ENCODE data around the gene LRRC71.
"Not testable (repeated sequence)": the region's sequence is repeated elsewhere in the genome, so short reads cannot be mapped to it uniquely, and the experiment has no call there.

The LRRC71 gene

GRCh38 chr1:156925154-156926010, 5.0 kb downstream of the LRRC71 start:
- Histone ChIP-seq H3K27ac (no peak overlapping the region), H3K9me3 (peaks cover 4% of the 10 kb centered on the region), H3K4me2 (no peak overlapping the region), H4K20me1 (peaks cover 33% of the 10 kb centered on the region; the same call in 1 of the 2 replicates), H3K4me1 (0 out of 2 replicates have a peak, but pooled peaks cover 7% of the 10 kb centered on the region), H3K36me3 (no peaks in the 10 kb centered on the region), H3K9ac (no peak overlapping the region), H3K27me3 (peaks cover 100% of the 10 kb centered on the region), H3K4me3 (no peak overlapping the region)
- TF ChIP-seq Cebpa-rat (IDR thresholded peaks at IDR 0.05): no peak

- H3K4me2 ChIP-seq: no peak overlapping the region
- TF ChIP-seq Cebpa-rat (IDR thresholded peaks at IDR 0.05): no peak
- H3K27me3 ChIP-seq: peaks cover 99% of the 10 kb centered on the region
- no peak overlapping the region for H3K27ac ChIP-seq
- no peak overlapping the region for H3K9ac ChIP-seq
- peaks cover 33% of the 10 kb centered on the region; the same call in 1 of the 2 replicates for H4K20me1 ChIP-seq
- H3K36me3 ChIP-seq: no peaks in the 10 kb centered on the region
- no peaks in the 10 kb centered on the region for H3K9me3 ChIP-seq
- no peak overlapping the region for H3K4me3 ChIP-seq
- H3K4me1 ChIP-seq: peaks cover 10% of the 10 kb centered on the region; the same call in 1 of the 2 replicates
Measured at GRCh38 chr1:156926175-156926574, 5.7 kb downstream of the LRRC71 start.

- Histone ChIP-seq H3K4me1 (peaks cover 15% of the 10 kb centered on the region; the same call in 1 of the 2 replicates), H3K27me3 (peaks cover 94% of the 10 kb centered on the region), H4K20me1 (peaks cover 33% of the 10 kb centered on the region; the same call in 1 of the 2 replicates)
- not testable (repeated sequence) for H3K9me3 ChIP-seq, H3K4me3 ChIP-seq, H3K36me3 ChIP-seq, H3K27ac ChIP-seq, H3K4me2 ChIP-seq, H3K9ac ChIP-seq
Measured at GRCh38 chr1:156926695-156927094, 6.3 kb downstream of the LRRC71 start.

GRCh38 chr1:156927215-156928042, 7.0 kb downstream of the LRRC71 start:
- H3K27me3 ChIP-seq: peaks cover 87% of the 10 kb centered on the region

GRCh38 chr1:156928043-156928602, 7.7 kb downstream of the LRRC71 start:
- no peak overlapping the region for H3K4me3 ChIP-seq
- H3K27me3 ChIP-seq: peaks cover 80% of the 10 kb centered on the region
- TF ChIP-seq Cebpa-rat (IDR thresholded peaks at IDR 0.05): no peak
- peaks cover 27% of the 10 kb centered on the region; the same call in 1 of the 2 replicates for H4K20me1 ChIP-seq
- H3K9ac ChIP-seq: no peak overlapping the region
- peaks cover 16% of the 10 kb centered on the region; the same call in 1 of the 2 replicates for H3K4me1 ChIP-seq
- H3K36me3 ChIP-seq: peaks cover 1% of the 10 kb centered on the region; the same call in 1 of the 2 replicates
- no peaks in the 10 kb centered on the region for H3K9me3 ChIP-seq
- no peak overlapping the region for H3K27ac ChIP-seq
- peak overlapping the region; percentile 58; the same call in 1 of the 2 replicates for H3K4me2 ChIP-seq

More at GRCh38 chr1:156927215-156928042, 7.0 kb downstream of the LRRC71 start:
- peak overlapping the region; percentile 57 for H3K4me3 ChIP-seq
- H3K36me3 ChIP-seq: no peaks in the 10 kb centered on the region
- H3K4me1 ChIP-seq: peaks cover 16% of the 10 kb centered on the region; the same call in 1 of the 2 replicates
- H3K4me2 ChIP-seq: peak overlapping the region; percentile 58
- no peak overlapping the region for H3K9ac ChIP-seq
- no peaks in the 10 kb centered on the region for H3K9me3 ChIP-seq
- H4K20me1 ChIP-seq: peaks cover 33% of the 10 kb centered on the region; the same call in 1 of the 2 replicates
- TF ChIP-seq Cebpa-rat (IDR thresholded peaks at IDR 0.05): no peak
- H3K27ac ChIP-seq: no peak overlapping the region

- Histone ChIP-seq H3K4me3 (no peak overlapping the region), H3K4me1 (peaks cover 16% of the 10 kb centered on the region; the same call in 1 of the 2 replicates), H3K36me3 (peaks cover 9% of the 10 kb centered on the region; the same call in 1 of the 2 replicates), H3K4me2 (no peak overlapping the region), H3K27ac (no peak overlapping the region), H3K27me3 (peaks cover 64% of the 10 kb centered on the region), H3K9ac (no peak overlapping the region), H3K9me3 (no peaks in the 10 kb centered on the region), H4K20me1 (peaks cover 23% of the 10 kb centered on the region; the same call in 1 of the 2 replicates)
- TF ChIP-seq Cebpa-rat (IDR thresholded peaks at IDR 0.05): no peak
Measured at GRCh38 chr1:156929596-156930238, 9.3 kb downstream of the LRRC71 start.

- peaks cover 56% of the 10 kb centered on the region for H3K27me3 ChIP-seq
- H4K20me1 ChIP-seq: peaks cover 15% of the 10 kb centered on the region; the same call in 1 of the 2 replicates
Measured at GRCh38 chr1:156930483-156930882, 10.1 kb downstream of the LRRC71 start.

GRCh38 chr1:156931211-156931952, 10.9 kb downstream of the LRRC71 start:
- peaks cover 47% of the 10 kb centered on the region for H3K27me3 ChIP-seq
- H3K9ac ChIP-seq: no peak overlapping the region
- H3K9me3 ChIP-seq: no peaks in the 10 kb centered on the region
- no peak for TF ChIP-seq Cebpa-rat (IDR thresholded peaks at IDR 0.05)
- no peak overlapping the region for H3K4me2 ChIP-seq
- H3K4me1 ChIP-seq: peaks cover 10% of the 10 kb centered on the region; the same call in 1 of the 2 replicates
- no peak overlapping the region for H3K27ac ChIP-seq
- no peak overlapping the region for H3K4me3 ChIP-seq
- H3K36me3 ChIP-seq: peaks cover 24% of the 10 kb centered on the region
- H4K20me1 ChIP-seq: peaks cover 9% of the 10 kb centered on the region; the same call in 1 of the 2 replicates

More at GRCh38 chr1:156930483-156930882, 10.1 kb downstream of the LRRC71 start:
- no peak for TF ChIP-seq Cebpa-rat (IDR thresholded peaks at IDR 0.05)
- H3K4me2 ChIP-seq: no peak overlapping the region
- no peaks in the 10 kb centered on the region for H3K9me3 ChIP-seq
- no peak overlapping the region for H3K9ac ChIP-seq
- H3K4me1 ChIP-seq: peaks cover 16% of the 10 kb centered on the region; the same call in 1 of the 2 replicates
- H3K27ac ChIP-seq: no peak overlapping the region
- H3K4me3 ChIP-seq: no peak overlapping the region
- H3K36me3 ChIP-seq: peaks cover 16% of the 10 kb centered on the region

Measured in BLaER1 (cell line).